ENCODE data around the gene ENTPD7. TPM values are rescaled to one million over a fixed set of nuclear protein-coding genes. Genes with fewer than 3 reads are reported as not detected.

Gene ENTPD7
- total and polyA plus RNA-seq, 8 donors = 15.1 to 18.0 (median 16.1) TPM

DNA sequence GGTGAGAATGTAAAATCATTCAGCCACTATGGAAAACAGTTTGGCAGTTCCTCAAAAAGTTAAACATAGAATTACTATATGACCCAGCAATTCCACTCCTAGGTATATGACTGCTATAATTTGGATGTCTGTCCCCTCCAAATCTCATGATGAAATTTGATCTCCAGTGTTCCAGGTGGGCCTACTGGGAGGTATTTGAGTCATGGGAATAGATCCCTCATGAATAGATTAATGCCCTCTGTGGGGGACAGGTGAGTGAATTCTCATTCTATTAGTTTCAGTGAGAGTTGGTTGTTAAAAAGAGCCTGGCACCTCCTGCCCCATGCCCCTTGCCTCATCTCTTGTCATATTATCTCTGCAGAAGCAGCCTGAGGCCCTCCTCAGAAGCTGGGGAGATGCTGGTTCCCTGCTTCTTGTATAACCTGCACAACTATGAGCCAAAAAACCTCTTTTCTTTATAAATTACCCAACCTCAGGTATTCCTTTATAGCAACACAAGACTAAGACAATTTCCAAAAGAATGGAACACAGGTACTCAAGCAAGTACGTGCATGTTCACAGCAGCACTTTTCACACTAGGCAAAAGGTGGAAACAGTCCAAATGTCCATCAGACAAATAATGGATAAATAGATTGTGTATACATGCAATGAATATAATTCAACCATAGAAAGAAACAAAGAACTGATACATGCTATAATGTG, 30.2 kb upstream of the ENTPD7 start:
- H3K9me3 ChIP-seq = no peaks in the 10 kb centered on the region
- intact Hi-C loops (cut with DNase I) = no loop called here
- no peaks in the 10 kb centered on the region for H3K36me3 ChIP-seq
- DNase-seq (no peak), ATAC-seq (no peak)
- H3K4me1 ChIP-seq = no peaks in the 10 kb centered on the region
- H3K27ac ChIP-seq = no peak overlapping the region
- no peak overlapping the region for H3K4me3 ChIP-seq
- no peaks in the 10 kb centered on the region for H3K27me3 ChIP-seq
- TF ChIP-seq, protein P1, sequence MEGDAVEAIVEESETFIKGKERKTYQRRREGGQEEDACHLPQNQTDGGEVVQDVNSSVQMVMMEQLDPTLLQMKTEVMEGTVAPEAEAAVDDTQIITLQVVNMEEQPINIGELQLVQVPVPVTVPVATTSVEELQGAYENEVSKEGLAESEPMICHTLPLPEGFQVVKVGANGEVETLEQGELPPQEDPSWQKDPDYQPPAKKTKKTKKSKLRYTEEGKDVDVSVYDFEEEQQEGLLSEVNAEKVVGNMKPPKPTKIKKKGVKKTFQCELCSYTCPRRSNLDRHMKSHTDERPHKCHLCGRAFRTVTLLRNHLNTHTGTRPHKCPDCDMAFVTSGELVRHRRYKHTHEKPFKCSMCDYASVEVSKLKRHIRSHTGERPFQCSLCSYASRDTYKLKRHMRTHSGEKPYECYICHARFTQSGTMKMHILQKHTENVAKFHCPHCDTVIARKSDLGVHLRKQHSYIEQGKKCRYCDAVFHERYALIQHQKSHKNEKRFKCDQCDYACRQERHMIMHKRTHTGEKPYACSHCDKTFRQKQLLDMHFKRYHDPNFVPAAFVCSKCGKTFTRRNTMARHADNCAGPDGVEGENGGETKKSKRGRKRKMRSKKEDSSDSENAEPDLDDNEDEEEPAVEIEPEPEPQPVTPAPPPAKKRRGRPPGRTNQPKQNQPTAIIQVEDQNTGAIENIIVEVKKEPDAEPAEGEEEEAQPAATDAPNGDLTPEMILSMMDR (IDR thresholded peaks at IDR 0.05) = no peak

DNA sequence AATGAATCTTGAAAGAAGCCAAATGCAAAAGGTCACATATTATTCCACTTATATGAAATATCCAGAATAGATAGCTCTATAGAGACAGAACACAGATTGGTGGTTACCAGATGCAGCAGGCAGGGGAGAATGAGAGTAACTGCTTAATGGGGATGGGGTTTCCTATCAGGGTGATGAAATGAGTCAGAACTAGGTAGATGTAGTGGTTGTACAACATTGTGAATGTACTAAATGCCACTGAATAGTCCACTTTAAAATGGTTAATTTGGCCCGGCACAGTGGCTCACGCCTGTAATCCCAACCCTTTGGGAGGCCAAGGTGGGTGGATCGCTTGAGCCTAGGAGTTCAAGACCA, 29.7 kb upstream of the ENTPD7 start:
- Histone ChIP-seq H3K27ac (no peak overlapping the region), H3K9me3 (no peaks in the 10 kb centered on the region), H3K36me3 (no peaks in the 10 kb centered on the region), H3K27me3 (no peaks in the 10 kb centered on the region), H3K4me3 (no peak overlapping the region), H3K4me1 (no peaks in the 10 kb centered on the region)
- ATAC-seq (no peak), DNase-seq (no peak)
- intact Hi-C loops (cut with DNase I) = no loop called here
- TF ChIP-seq, protein P1 (IDR thresholded peaks at IDR 0.05) = no peak

DNA sequence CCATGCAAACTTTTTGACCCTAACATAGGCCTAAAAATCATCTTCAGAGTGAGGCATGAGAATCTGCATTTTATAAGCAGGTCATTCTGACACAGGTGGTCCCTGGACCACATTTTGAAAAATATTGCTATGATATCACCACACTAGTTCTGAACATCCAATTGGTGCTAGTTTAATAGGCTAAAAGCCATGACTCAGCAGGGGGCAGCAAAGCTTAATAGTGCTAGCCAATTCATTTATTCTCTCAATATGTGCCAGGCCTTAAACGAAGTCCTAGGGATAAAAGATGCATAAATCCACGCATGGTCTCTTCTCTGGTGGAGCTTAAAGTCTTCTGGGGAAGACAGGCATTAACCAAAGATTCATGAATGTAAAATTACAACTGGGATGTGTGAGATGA, 28.9 kb upstream of the ENTPD7 start:
- DNase-seq = peak in 1 of 4 donors; percentile 15
- ATAC-seq = peak; percentile 64
- intact Hi-C loops (cut with DNase I) = loop anchor here in 1 of 2 donors (10.0 kb wide), 1 partner anchor 84 kb away; no protein-coding TSS in a partner anchor

DNA sequence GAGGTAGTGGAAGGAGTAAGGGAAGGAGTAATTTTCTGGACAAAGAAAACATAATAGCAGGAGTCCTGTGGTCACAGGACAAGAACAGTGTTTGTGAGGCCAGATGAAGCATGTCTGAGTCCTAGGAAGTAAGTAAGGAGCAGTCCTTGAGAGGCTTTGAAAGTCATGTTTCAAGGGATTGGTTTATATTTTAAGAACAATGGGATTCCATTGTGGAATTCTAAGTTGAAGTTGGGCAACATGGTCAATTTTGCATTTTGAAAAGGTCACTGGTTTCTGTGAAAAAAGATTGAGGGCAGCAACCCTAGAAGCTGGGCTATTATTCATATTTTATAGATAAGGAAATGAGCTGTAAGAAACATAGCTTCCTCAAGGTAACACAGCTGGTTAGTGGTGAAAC, 28.3 kb upstream of the ENTPD7 start:
- TF ChIP-seq, protein P1 (IDR thresholded peaks at IDR 0.05) = no peak
- no peak for ATAC-seq
- Histone ChIP-seq H3K4me3 (no peak overlapping the region), H3K36me3 (no peaks in the 10 kb centered on the region), H3K27me3 (no peaks in the 10 kb centered on the region), H3K27ac (no peak overlapping the region), H3K9me3 (no peaks in the 10 kb centered on the region), H3K4me1 (no peaks in the 10 kb centered on the region)
- intact Hi-C loops (cut with DNase I) = loop anchor here in 1 of 2 donors (10.0 kb wide), 1 partner anchor 84 kb away; no protein-coding TSS in a partner anchor
- no peak for DNase-seq

More for the DNA sequence above, 28.9 kb upstream of the ENTPD7 start:
- Histone ChIP-seq H3K4me1 (no peaks in the 10 kb centered on the region), H3K27me3 (no peaks in the 10 kb centered on the region), H3K9me3 (no peaks in the 10 kb centered on the region), H3K27ac (no peak overlapping the region), H3K36me3 (no peaks in the 10 kb centered on the region), H3K4me3 (no peak overlapping the region)
- TF ChIP-seq, protein P1 (IDR thresholded peaks at IDR 0.05) = no peak

DNA sequence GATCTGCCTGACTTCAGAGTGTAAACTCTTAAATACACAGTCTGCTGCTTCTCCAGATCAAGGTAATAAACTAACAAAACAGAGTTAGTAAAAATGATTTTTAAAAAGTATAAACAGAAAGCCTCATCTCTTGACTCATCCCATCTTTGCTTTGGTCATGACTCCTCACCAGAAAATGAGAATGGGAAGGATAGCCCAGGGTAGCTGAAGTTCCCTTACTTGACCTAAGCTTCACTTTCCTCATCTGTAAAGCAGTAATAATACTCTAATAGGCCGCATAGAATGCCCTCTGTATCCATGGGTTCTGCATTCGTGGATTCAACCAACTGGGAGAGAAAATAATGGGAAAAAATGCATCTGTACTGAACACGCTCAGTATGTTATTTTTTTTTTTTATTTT, 27.8 kb upstream of the ENTPD7 start:
- no peak overlapping the region for H3K27ac ChIP-seq
- no peaks in the 10 kb centered on the region for H3K4me1 ChIP-seq
- H3K27me3 ChIP-seq = no peaks in the 10 kb centered on the region
- DNase-seq (no peak), ATAC-seq (no peak)
- no peaks in the 10 kb centered on the region for H3K9me3 ChIP-seq
- no peak overlapping the region for H3K4me3 ChIP-seq
- TF ChIP-seq, protein P1 (IDR thresholded peaks at IDR 0.05) = no peak
- intact Hi-C loops (cut with DNase I) = loop anchor here in 1 of 2 donors (10.0 kb wide), 1 partner anchor 83 kb away; no protein-coding TSS in a partner anchor
- no peaks in the 10 kb centered on the region for H3K36me3 ChIP-seq
